IMR-90 (cell line): ENCODE data around the gene SMARCA4.

Source experiments
- CEBPB ChIP-seq: IDR thresholded peaks from 2 replicates; pipeline ENCODE4 v1.6.1; 2012; ENCODE audit warnings: low read depth, low read length, improper control_type of control experiment
- CTCF ChIP-seq: conservative IDR thresholded peaks from 2 replicates; pipeline ENCODE4 v1.5.1; 2012; ENCODE audit warnings: mild to moderate bottlenecking, low read depth, low read length, improper control_type of control experiment
- MAFK ChIP-seq: IDR thresholded peaks from 2 replicates; pipeline ENCODE4 v1.6.1; 2012; ENCODE audit warnings: low read depth, low read length, improper control_type of control experiment
- MXI1 ChIP-seq: IDR thresholded peaks from 2 replicates; pipeline ENCODE4 v1.6.1; 2012; ENCODE audit warnings: low read depth, mild to moderate bottlenecking, low read length, moderate library complexity, borderline replicate concordance
- POLR2A ChIP-seq: IDR thresholded peaks from 2 replicates; pipeline ENCODE4 v1.6.1; 2012; ENCODE audit warnings: mild to moderate bottlenecking, low read depth, low read length
- SMC3 ChIP-seq: fragments of 150-350 bp; IDR thresholded peaks from 2 replicates; pipeline ENCODE4 v1.6.1; 2016; ENCODE audit warnings: low read depth, mild to moderate bottlenecking, antibody characterized with exemption, low read length, moderate library complexity

DNA sequence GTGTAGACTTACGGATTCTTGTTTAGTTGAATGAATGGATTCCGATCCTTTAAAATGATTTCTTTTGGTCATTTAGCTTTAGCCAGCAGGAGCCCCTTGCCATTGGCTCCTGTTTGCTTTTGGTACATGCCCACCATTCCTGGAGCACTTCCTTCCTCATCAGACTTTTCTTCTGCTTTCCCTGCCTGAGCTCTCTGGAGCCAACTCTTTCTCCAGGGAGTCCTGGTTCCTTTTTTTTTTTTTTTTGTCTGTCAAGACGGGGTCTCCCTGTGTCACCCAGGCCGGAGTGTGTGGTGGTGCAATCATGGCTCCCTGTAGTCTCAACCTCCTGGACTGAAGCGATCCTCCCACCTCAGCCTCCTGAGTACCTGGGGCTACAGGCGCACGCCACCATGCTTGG is 37.8 kb downstream of the SMARCA4 start:
- TF ChIP-seq CTCF (no peak), SMC3 (no peak), POLR2A (no peak), MXI1 (no peak), CEBPB (no peak), MAFK (no peak)
